MM.1S (cell line): ENCODE data around the gene PTPRA.

Source experiments
- EZH2 ChIP-seq: fragments of 300-600 bp; sonication (generic); optimal IDR thresholded peaks from 2 replicates; pipeline ENCODE3; 2017; ENCODE audit warnings: low read depth, mild to moderate bottlenecking, antibody characterized with exemption, low read length, mixed read lengths
- EZH2phosphoT487 ChIP-seq: fragments of 300-600 bp; sonication (generic); IDR thresholded peaks from 2 replicates; pipeline ENCODE4 v1.6.1; 2018; ENCODE audit warnings: antibody characterized with exemption, low read length
- TF ChIP-seq, protein P1 (sequence below): fragments of 300-600 bp; sonication (generic); IDR thresholded peaks from 2 replicates; pipeline ENCODE4 v1.5.1; 2016; ENCODE audit warnings: antibody characterized with exemption, low read length, mixed read lengths

DNA sequence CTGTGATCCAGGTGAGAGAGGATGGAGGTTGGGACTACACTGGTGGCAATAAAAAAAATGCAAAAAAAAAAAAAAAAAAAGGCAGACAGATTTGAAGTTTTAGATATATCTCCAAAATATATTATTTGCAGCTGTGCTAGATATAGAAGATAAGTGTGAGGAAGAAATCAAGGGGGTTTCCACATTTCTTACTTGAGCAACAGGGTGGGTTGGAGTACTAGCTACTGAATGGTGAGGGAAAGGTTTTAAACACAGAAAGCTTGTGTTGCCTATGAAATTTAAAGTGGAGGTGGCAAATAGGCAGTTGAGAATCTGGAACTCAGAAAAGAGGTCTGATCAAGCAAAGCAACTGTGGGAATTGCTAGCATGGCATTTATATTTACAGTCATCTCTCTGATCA lies 110.2 kb downstream of the PTPRA start:
- TF ChIP-seq, protein P1, sequence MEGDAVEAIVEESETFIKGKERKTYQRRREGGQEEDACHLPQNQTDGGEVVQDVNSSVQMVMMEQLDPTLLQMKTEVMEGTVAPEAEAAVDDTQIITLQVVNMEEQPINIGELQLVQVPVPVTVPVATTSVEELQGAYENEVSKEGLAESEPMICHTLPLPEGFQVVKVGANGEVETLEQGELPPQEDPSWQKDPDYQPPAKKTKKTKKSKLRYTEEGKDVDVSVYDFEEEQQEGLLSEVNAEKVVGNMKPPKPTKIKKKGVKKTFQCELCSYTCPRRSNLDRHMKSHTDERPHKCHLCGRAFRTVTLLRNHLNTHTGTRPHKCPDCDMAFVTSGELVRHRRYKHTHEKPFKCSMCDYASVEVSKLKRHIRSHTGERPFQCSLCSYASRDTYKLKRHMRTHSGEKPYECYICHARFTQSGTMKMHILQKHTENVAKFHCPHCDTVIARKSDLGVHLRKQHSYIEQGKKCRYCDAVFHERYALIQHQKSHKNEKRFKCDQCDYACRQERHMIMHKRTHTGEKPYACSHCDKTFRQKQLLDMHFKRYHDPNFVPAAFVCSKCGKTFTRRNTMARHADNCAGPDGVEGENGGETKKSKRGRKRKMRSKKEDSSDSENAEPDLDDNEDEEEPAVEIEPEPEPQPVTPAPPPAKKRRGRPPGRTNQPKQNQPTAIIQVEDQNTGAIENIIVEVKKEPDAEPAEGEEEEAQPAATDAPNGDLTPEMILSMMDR, result no peak
- no peak for TF ChIP-seq EZH2
- TF ChIP-seq EZH2phosphoT487, result no peak
